A549 (cell line): Measurements from ENCODE around the gene SPSB4. TPM values are rescaled to one million over a fixed set of nuclear protein-coding genes. Genes with fewer than 3 reads are reported as not detected.

Experiments used
- ATAC-seq, 2 experiments: fragments of 200-7000 bp in 1 of 2; fragments of >200 bp in 1 of 2; cut with Nextera tagmentation in 1 of 2; cut with Tn5 transposase in 1 of 2; 3 replicates each; pipeline versions ENCODE4 v1.8.0 to v1.9.1; 2018 to 2020; ENCODE audit warnings: mild to moderate bottlenecking in 1 of 2, moderate library complexity in 1 of 2
- CTCF ChIA-PET: fragments of 300-600 bp; sonication (Branson Sonifier 250); formaldehyde crosslinking; extraction: SDS; loops from one replicate; lab custom pipeline; 2021; ENCODE audit warnings: antibody characterized with exemption, inconsistent platforms; lab: Yijun Ruan, JAX
- POLR2A ChIA-PET: fragments of 350-600 bp; formaldehyde crosslinking; extraction: SDS; loops from one replicate; lab custom pipeline; 2021; ENCODE audit warnings: antibody characterized with exemption, inconsistent platforms; lab: Yijun Ruan, JAX
- DNase-seq, 2 experiments: peaks; one replicate each; pipeline versions ENCODE4 v3.0.0 to v3.0.0-alpha.2; 2011 to 2016; ENCODE audit warnings: low read depth in 1 of 2, low spot score in 1 of 2
- FAIRE-seq: peaks from 2 replicates; lab custom pipeline; 2011; peaks lifted over from hg19 to GRCh38; lab: Jason Lieb, UNC
- H3K27ac ChIP-seq, 2 experiments: fragments of >200 bp; sonication (Bioruptor Twin); formaldehyde crosslinking; 3 replicates each; pipeline ENCODE4 v1.5.1; 2016 to 2017
- H3K4me1 ChIP-seq: fragments of >200 bp; sonication (Bioruptor Twin); formaldehyde crosslinking; 3 replicates; pipeline ENCODE4 v1.6.1; 2016
- H3K4me2 ChIP-seq: fragments of >200 bp; sonication (Bioruptor Twin); formaldehyde crosslinking; 3 replicates; pipeline ENCODE4 v1.6.1; 2016
- H3K4me3 ChIP-seq: fragments of >200 bp; sonication (Bioruptor Twin); formaldehyde crosslinking; 3 replicates; pipeline ENCODE4 v1.5.1; 2016
- H3K9me3 ChIP-seq: fragments of >200 bp; sonication (Bioruptor Twin); formaldehyde crosslinking; 3 replicates; pipeline ENCODE4 v1.6.1; 2016
- ATOH8 ChIP-seq: fragments of 250-450 bp; sonication (Bioruptor Pico); IDR thresholded peaks from 2 replicates; pipeline ENCODE4 v1.5.0; 2020; ENCODE audit warnings: low read depth, mild to moderate bottlenecking, moderate library complexity
- BCL3 ChIP-seq: fragments of >200 bp; sonication (Bioruptor Twin); formaldehyde crosslinking; IDR thresholded peaks from 3 replicates; pipeline ENCODE4 v1.6.1; 2016
- CBX2 ChIP-seq: fragments of 200-600 bp; sonication (generic); IDR thresholded peaks from 2 replicates; pipeline ENCODE4 v1.6.1; 2016; ENCODE audit warnings: low read depth, mild to moderate bottlenecking, borderline replicate concordance
- CBX8 ChIP-seq: fragments of 200-600 bp; sonication (generic); IDR thresholded peaks from 2 replicates; pipeline ENCODE4 v1.6.1; 2016
- CTCF ChIP-seq: fragments of >200 bp; sonication (Bioruptor Twin); formaldehyde crosslinking; IDR thresholded peaks from 3 replicates; pipeline ENCODE4 v1.5.1; 2016
- EHF ChIP-seq: fragments of 250-450 bp; sonication (Bioruptor Pico); IDR thresholded peaks from 2 replicates; pipeline ENCODE4 v1.5.0; 2020; ENCODE audit warnings: mild to moderate bottlenecking
- EHMT2 ChIP-seq: fragments of 200-600 bp; sonication (generic); IDR thresholded peaks from 2 replicates; pipeline ENCODE4 v1.6.1; 2016; ENCODE audit warnings: antibody characterized with exemption, low read depth, mild to moderate bottlenecking, moderate library complexity
- FOSB ChIP-seq: fragments of 250-450 bp; sonication (Bioruptor Pico); IDR thresholded peaks from 2 replicates; pipeline ENCODE4 v1.5.0; 2020; ENCODE audit warnings: mild to moderate bottlenecking, moderate library complexity
- HES2 ChIP-seq: fragments of >200 bp; sonication (Bioruptor Twin); formaldehyde crosslinking; IDR thresholded peaks from 2 replicates; pipeline ENCODE4 v1.6.1; 2016
- HEYL ChIP-seq: fragments of 250-450 bp; sonication (Bioruptor Pico); IDR thresholded peaks from 2 replicates; pipeline ENCODE4 v1.8.0; 2021; ENCODE audit warnings: mild to moderate bottlenecking, moderate library complexity
- HMGXB4 ChIP-seq: fragments of 250-450 bp; sonication (Bioruptor Pico); IDR thresholded peaks from 2 replicates; pipeline ENCODE4 v1.5.0; 2021; ENCODE audit warnings: mild to moderate bottlenecking, moderate library complexity, borderline replicate concordance
- KDM1A ChIP-seq: fragments of 200-600 bp; sonication (generic); IDR thresholded peaks from 2 replicates; pipeline ENCODE4 v1.6.1; 2016; ENCODE audit warnings: low read depth, mild to moderate bottlenecking
- MAZ ChIP-seq: fragments of 150-350 bp; IDR thresholded peaks from 2 replicates; pipeline ENCODE4 v1.6.1; 2014; ENCODE audit warnings: antibody characterized with exemption, low read depth, low read length, borderline replicate concordance
- MYC ChIP-seq: IDR thresholded peaks from 2 replicates; pipeline ENCODE4 v1.6.1; 2012; ENCODE audit warnings: mild to moderate bottlenecking, inconsistent platforms, low read length, improper control_type of control experiment, borderline replicate concordance
- NFE2L2 ChIP-seq: fragments of 150-350 bp; conservative IDR thresholded peaks from 2 replicates; pipeline ENCODE4 v1.6.1; 2014; ENCODE audit warnings: low read length
- PBX3 ChIP-seq: IDR thresholded peaks from 2 replicates; pipeline ENCODE4 v1.6.1; 2012
- POLR2AphosphoS2 ChIP-seq: conservative IDR thresholded peaks from 2 replicates; pipeline ENCODE4 v1.6.1; 2012; ENCODE audit warnings: low read length, improper control_type of control experiment, inconsistent platforms
- RARB ChIP-seq: fragments of 250-450 bp; sonication (Bioruptor Pico); IDR thresholded peaks from 2 replicates; pipeline ENCODE4 v1.8.0; 2021; ENCODE audit warnings: mild to moderate bottlenecking, moderate library complexity
- RFX5 ChIP-seq: fragments of 450-650 bp; IDR thresholded peaks from 2 replicates; pipeline ENCODE4 v1.7.1; 2014; ENCODE audit warnings: antibody characterized with exemption, mild to moderate bottlenecking, moderate library complexity
- SMC3 ChIP-seq: fragments of >200 bp; sonication (Bioruptor Twin); formaldehyde crosslinking; IDR thresholded peaks from 3 replicates; pipeline ENCODE4 v1.6.1; 2018; ENCODE audit warnings: inconsistent platforms
- SREBF2 ChIP-seq: fragments of 450-650 bp; IDR thresholded peaks from 2 replicates; pipeline ENCODE4 v1.6.1; 2014; ENCODE audit warnings: mild to moderate bottlenecking, moderate library complexity
- TFCP2L1 ChIP-seq: fragments of 250-450 bp; sonication (Bioruptor Pico); IDR thresholded peaks from 2 replicates; pipeline ENCODE4 v1.5.0; 2021; ENCODE audit warnings: mild to moderate bottlenecking
- WGBS: methylation state at CpG from one replicate; pipeline ENCODE4 v1.1.6; 2017; ENCODE audit errors: missing lambda C conversion rate; 5-methylcytosine and 5-hydroxymethylcytosine counted together
- polyA plus RNA-seq, 4 experiments: library from polyadenylated mRNA; depleted of rRNA in 3 of 4; stranded (reverse); fragments of >200 nt; fragmentation: RNase III in 1 of 4; extraction: RNeasy Plus Mini Kit Qiagen cat#74134 plus additional on column Dnase treatment in 1 of 4; gene quantifications; 2 replicates in 3 of 4; 3 replicates in 1 of 4; pipeline ENCODE4 v1.2.3, GENCODE V29; 2011 to 2017

The SPSB4 gene
- polyA plus RNA-seq, 2 of the 4 experiments (the other 2 are of a cell fraction): 0.03 to 0.04 TPM

GRCh38 chr3:141148169-141148568, 97.0 kb downstream of the SPSB4 start:
- POLR2A ChIA-PET: no interaction called here
- ATAC-seq (no peak), DNase-seq (no peak), FAIRE-seq (no peak)
- TF ChIP-seq CBX2 (no peak), KDM1A (no peak), EHMT2 (no peak), CBX8 (no peak), MYC (no peak), POLR2AphosphoS2 (no peak), TFCP2L1 (CRISPR knock-in tag) (no peak), MAZ (no peak), CTCF (no peak), FOSB (no peak), BCL3 (no peak), PBX3 (no peak), SREBF2 (no peak), HMGXB4 (CRISPR knock-in tag) (no peak), EHF (CRISPR knock-in tag) (no peak), HEYL (CRISPR knock-in tag) (no peak), RFX5 (no peak), SMC3 (no peak)
- no peaks in the 10 kb centered on the region for H3K4me1 ChIP-seq
- H3K9me3 ChIP-seq: no peaks in the 10 kb centered on the region
- no peak overlapping the region for H3K4me2 ChIP-seq
- WGBS: 72% methylated on average over 6 of the region's 6 CpGs
- no peak overlapping the region for H3K27ac ChIP-seq
- no peak overlapping the region for H3K4me3 ChIP-seq
- CTCF ChIA-PET: no interaction called here

GRCh38 chr3:141148770-141149169, 97.6 kb downstream of the SPSB4 start:
- Histone ChIP-seq H3K9me3 (no peaks in the 10 kb centered on the region), H3K4me3 (no peak overlapping the region), H3K4me1 (no peaks in the 10 kb centered on the region), H3K27ac (no peak overlapping the region), H3K4me2 (no peak overlapping the region)
- no peak for ATAC-seq
- 63% methylated on average over 2 of the region's 2 CpGs for WGBS
- DNase-seq: no peak
- POLR2A ChIA-PET: no interaction called here
- TF ChIP-seq EHF (CRISPR knock-in tag): no peak
- no peak for TF ChIP-seq CTCF
- TF ChIP-seq SMC3: no peak
- TF ChIP-seq NFE2L2: no peak
- TF ChIP-seq HES2: no peak
- TF ChIP-seq HEYL (CRISPR knock-in tag): no peak
- TF ChIP-seq RARB: no peak
- no peak for TF ChIP-seq ATOH8
- FAIRE-seq: no peak
- CTCF ChIA-PET: no interaction called here
